WTC11 (cell line): ENCODE measurements around the gene POLR2E. TPM values are rescaled to one million over a fixed set of nuclear protein-coding genes. Genes with fewer than 3 reads are reported as not detected.

Experiments
- ATAC-seq: fragments of 200-7000 bp; cut with Tn5 transposase; 2 replicates; pipeline ENCODE4 v1.10.0; 2021; ENCODE audit warnings: mild to moderate bottlenecking, moderate library complexity
- CTCF ChIA-PET: fragments of 300-600 bp; sonication (Branson Sonifier 250); formaldehyde crosslinking; loops from one replicate; lab custom pipeline; 2021; ENCODE audit warnings: antibody characterized with exemption; lab: Charles Lee
- POLR2A ChIA-PET: fragments of 350-600 bp; sonication (Branson Sonifier 250); formaldehyde crosslinking; loops from one replicate; lab custom pipeline; 2021; ENCODE audit warnings: antibody characterized with exemption; lab: Charles Lee
- DNase-seq: peaks from one replicate; pipeline ENCODE4 v3.0.0; 2021; ENCODE audit warnings: low spot score
- H3K27ac Mint-ChIP-seq: 2 replicates; pipeline ENCODE4 v1.8.0; 2021; ENCODE audit warnings: mixed read lengths
- H3K27me3 Mint-ChIP-seq: 2 replicates; pipeline ENCODE4 v1.8.0; 2021; ENCODE audit warnings: low read depth, mild to moderate bottlenecking, moderate library complexity, mixed read lengths
- H3K36me3 Mint-ChIP-seq: 2 replicates; pipeline ENCODE4 v1.8.0; 2021; ENCODE audit warnings: mixed read lengths
- H3K4me1 Mint-ChIP-seq: 2 replicates; pipeline ENCODE4 v1.8.0; 2022; ENCODE audit warnings: mixed read lengths
- H3K4me3 Mint-ChIP-seq: 2 replicates; pipeline ENCODE4 v1.8.0; 2021; ENCODE audit warnings: mild to moderate bottlenecking, moderate library complexity, mixed read lengths
- H3K9me3 Mint-ChIP-seq: 2 replicates; pipeline ENCODE4 v1.8.0; 2021; ENCODE audit warnings: mixed read lengths
- CBFB ChIP-seq: sonication (generic); formaldehyde crosslinking; IDR thresholded peaks from 2 replicates; pipeline ENCODE4 v1.8.1; 2022; ENCODE audit warnings: mild to moderate bottlenecking, low read depth, missing genetic modification reagents
- CREM ChIP-seq: sonication (generic); formaldehyde crosslinking; IDR thresholded peaks from 2 replicates; pipeline ENCODE4 v1.8.1; 2022; ENCODE audit warnings: mild to moderate bottlenecking, missing genetic modification reagents, moderate library complexity
- EMX1 ChIP-seq: fragments of 250-450 bp; sonication (Bioruptor Pico); IDR thresholded peaks from 2 replicates; pipeline ENCODE4 v1.8.0; 2021; ENCODE audit warnings: mild to moderate bottlenecking
- ESRRA ChIP-seq: sonication (generic); formaldehyde crosslinking; IDR thresholded peaks from 2 replicates; pipeline ENCODE4 v1.8.1; 2022; ENCODE audit warnings: mild to moderate bottlenecking, missing genetic modification reagents, borderline replicate concordance
- GABPB1 ChIP-seq: sonication (generic); formaldehyde crosslinking; IDR thresholded peaks from 2 replicates; pipeline ENCODE4 v1.8.1; 2023; ENCODE audit warnings: mild to moderate bottlenecking, missing genetic modification reagents
- NFATC4 ChIP-seq: fragments of 250-450 bp; sonication (Bioruptor Pico); IDR thresholded peaks from 2 replicates; pipeline ENCODE4 v1.9.0; 2021; ENCODE audit warnings: mild to moderate bottlenecking
- NFE2L1 ChIP-seq: sonication (generic); formaldehyde crosslinking; IDR thresholded peaks from 2 replicates; pipeline ENCODE4 v1.8.1; 2023; ENCODE audit warnings: missing genetic modification reagents
- NFYB ChIP-seq: sonication (generic); formaldehyde crosslinking; conservative IDR thresholded peaks from 2 replicates; pipeline ENCODE4 v1.8.0; 2022; ENCODE audit warnings: low read depth, missing genetic modification reagents
- NR3C1 ChIP-seq: sonication (generic); formaldehyde crosslinking; conservative IDR thresholded peaks from 2 replicates; pipeline ENCODE4 v1.8.1; 2023; ENCODE audit warnings: low read depth, mild to moderate bottlenecking, missing genetic modification reagents
- RELA ChIP-seq: sonication (generic); formaldehyde crosslinking; IDR thresholded peaks from 2 replicates; pipeline ENCODE4 v1.8.1; 2022; ENCODE audit warnings: missing genetic modification reagents, mild to moderate bottlenecking, borderline replicate concordance
- SP1 ChIP-seq: sonication (generic); formaldehyde crosslinking; conservative IDR thresholded peaks from 2 replicates; pipeline ENCODE4 v1.8.1; 2022; ENCODE audit warnings: missing genetic modification reagents
- TEAD4 ChIP-seq: sonication (generic); formaldehyde crosslinking; IDR thresholded peaks from 2 replicates; pipeline ENCODE4 v1.8.0; 2022; ENCODE audit warnings: mild to moderate bottlenecking, missing genetic modification reagents
- ZBTB21 ChIP-seq: sonication (generic); formaldehyde crosslinking; IDR thresholded peaks from 2 replicates; pipeline ENCODE4 v1.8.1; 2023; ENCODE audit warnings: mild to moderate bottlenecking, missing genetic modification reagents, borderline replicate concordance
- ZNF121 ChIP-seq: sonication (generic); formaldehyde crosslinking; IDR thresholded peaks from 2 replicates; pipeline ENCODE4 v1.8.0; 2023; ENCODE audit warnings: missing genetic modification reagents
- ZNF396 ChIP-seq: fragments of 250-450 bp; sonication (Bioruptor Pico); IDR thresholded peaks from 2 replicates; pipeline ENCODE4 v1.8.0; 2021; ENCODE audit warnings: mild to moderate bottlenecking, moderate library complexity, borderline replicate concordance
- total RNA-seq: library from RNA; stranded (reverse); gene quantifications from 3 replicates; pipeline ENCODE4 v1.2.3, GENCODE V29; 2021
- TF ChIP-seq, protein P1 (sequence below): fragments of 250-450 bp; sonication (Bioruptor Pico); IDR thresholded peaks from 2 replicates; pipeline ENCODE4 v1.9.0; 2021; ENCODE audit warnings: mild to moderate bottlenecking, borderline replicate concordance
- TF ChIP-seq, protein P2 (sequence below): sonication (generic); formaldehyde crosslinking; IDR thresholded peaks from 2 replicates; pipeline ENCODE4 v1.8.0; 2023; ENCODE audit warnings: missing genetic modification reagents
- TF ChIP-seq, protein P3 (sequence below): sonication (generic); formaldehyde crosslinking; IDR thresholded peaks from 2 replicates; pipeline ENCODE4 v1.8.0; 2022; ENCODE audit warnings: mild to moderate bottlenecking, missing genetic modification reagents
- TF ChIP-seq, protein P4 (sequence below): fragments of 250-450 bp; sonication (Bioruptor Pico); IDR thresholded peaks from 2 replicates; pipeline ENCODE4 v1.9.0; 2021; ENCODE audit warnings: moderate library complexity, mild to moderate bottlenecking, inconsistent platforms, borderline replicate concordance
- TF ChIP-seq, protein P5 (sequence below): sonication (generic); formaldehyde crosslinking; IDR thresholded peaks from 2 replicates; pipeline ENCODE4 v1.8.0; 2022; ENCODE audit warnings: mild to moderate bottlenecking, missing genetic modification reagents
- TF ChIP-seq, protein P6 (sequence below): fragments of 250-450 bp; sonication (Bioruptor Pico); IDR thresholded peaks from 2 replicates; pipeline ENCODE4 v1.9.0; 2021; ENCODE audit warnings: mild to moderate bottlenecking

The POLR2E gene
- total RNA-seq, 1 experiment from 2014 or later, result 275 TPM

DNA sequence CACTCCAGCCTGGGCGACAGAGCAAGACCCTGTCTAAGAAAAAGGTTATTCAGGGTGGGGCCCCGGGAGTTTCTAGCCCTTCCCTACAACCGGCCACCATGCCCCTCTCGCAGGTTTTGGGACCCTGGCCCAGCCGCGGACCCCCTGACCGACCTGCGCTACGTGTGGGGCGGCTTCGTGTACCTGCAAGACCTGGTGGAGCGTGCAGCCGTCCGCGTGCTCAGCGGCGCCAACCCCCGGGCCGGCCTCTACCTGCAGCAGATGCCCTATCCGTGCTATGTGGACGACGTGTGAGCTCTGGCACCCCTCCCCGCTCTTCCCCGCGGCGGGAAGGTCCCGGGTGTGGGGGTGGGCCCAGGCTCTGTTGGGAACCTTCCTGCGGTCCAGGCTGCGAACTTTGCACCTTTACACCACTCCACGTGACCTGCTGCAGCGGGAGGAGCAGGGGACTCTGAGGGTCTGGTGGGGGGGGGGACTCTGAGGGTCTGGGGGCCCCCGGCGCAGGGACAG lies 49.0 kb downstream of the POLR2E start:
- ATAC-seq (no peak), DNase-seq (no peak)
- H3K27me3 Mint-ChIP-seq, result no peaks in the 10 kb centered on the region

DNA sequence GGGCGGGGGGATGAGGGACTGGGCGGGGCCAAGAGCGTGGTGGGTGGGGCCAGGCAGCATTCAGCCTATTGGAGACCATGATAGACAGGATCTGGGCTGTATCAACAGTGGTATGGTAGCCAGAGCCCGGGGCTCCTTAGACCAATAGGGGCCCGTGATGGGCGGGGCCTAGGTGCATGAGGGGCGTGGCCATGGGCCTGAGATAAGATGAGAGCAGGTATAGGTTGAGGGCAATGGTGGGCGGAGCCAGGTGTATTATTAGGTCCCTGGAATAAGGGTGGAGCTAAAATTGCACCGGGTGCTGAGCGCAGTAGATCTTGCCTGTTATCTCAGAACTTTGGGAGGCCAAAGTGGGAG lies 50.0 kb downstream of the POLR2E start:
- H3K4me3 Mint-ChIP-seq, result no peak overlapping the region
- H3K4me1 Mint-ChIP-seq, result peaks cover 5% of the 10 kb centered on the region; the same call in 1 of the 2 replicates
- ChIA-PET POLR2A (no interaction called here), CTCF (interaction anchor here (0.6 to 1.9 kb wide), 11 partner anchors 18 to 343 kb away, joined by 3 to 7 read pairs (median 5); partner anchors contain the start of genes ARHGAP45 and WDR18)
- TF ChIP-seq, protein P1, sequence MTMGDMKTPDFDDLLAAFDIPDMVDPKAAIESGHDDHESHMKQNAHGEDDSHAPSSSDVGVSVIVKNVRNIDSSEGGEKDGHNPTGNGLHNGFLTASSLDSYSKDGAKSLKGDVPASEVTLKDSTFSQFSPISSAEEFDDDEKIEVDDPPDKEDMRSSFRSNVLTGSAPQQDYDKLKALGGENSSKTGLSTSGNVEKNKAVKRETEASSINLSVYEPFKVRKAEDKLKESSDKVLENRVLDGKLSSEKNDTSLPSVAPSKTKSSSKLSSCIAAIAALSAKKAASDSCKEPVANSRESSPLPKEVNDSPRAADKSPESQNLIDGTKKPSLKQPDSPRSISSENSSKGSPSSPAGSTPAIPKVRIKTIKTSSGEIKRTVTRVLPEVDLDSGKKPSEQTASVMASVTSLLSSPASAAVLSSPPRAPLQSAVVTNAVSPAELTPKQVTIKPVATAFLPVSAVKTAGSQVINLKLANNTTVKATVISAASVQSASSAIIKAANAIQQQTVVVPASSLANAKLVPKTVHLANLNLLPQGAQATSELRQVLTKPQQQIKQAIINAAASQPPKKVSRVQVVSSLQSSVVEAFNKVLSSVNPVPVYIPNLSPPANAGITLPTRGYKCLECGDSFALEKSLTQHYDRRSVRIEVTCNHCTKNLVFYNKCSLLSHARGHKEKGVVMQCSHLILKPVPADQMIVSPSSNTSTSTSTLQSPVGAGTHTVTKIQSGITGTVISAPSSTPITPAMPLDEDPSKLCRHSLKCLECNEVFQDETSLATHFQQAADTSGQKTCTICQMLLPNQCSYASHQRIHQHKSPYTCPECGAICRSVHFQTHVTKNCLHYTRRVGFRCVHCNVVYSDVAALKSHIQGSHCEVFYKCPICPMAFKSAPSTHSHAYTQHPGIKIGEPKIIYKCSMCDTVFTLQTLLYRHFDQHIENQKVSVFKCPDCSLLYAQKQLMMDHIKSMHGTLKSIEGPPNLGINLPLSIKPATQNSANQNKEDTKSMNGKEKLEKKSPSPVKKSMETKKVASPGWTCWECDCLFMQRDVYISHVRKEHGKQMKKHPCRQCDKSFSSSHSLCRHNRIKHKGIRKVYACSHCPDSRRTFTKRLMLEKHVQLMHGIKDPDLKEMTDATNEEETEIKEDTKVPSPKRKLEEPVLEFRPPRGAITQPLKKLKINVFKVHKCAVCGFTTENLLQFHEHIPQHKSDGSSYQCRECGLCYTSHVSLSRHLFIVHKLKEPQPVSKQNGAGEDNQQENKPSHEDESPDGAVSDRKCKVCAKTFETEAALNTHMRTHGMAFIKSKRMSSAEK (CRISPR knock-in tag), result no peak
- TF ChIP-seq TEAD4 (CRISPR knock-in tag) (no peak), ZNF121 (CRISPR knock-in tag) (no peak), CREM (CRISPR knock-in tag) (no peak), SP1 (CRISPR knock-in tag) (peak; percentile 37; the same call in 1 of the 2 replicates), ZBTB21 (CRISPR knock-in tag) (no peak), NFYB (CRISPR knock-in tag) (peak; percentile 59)
- TF ChIP-seq, protein P2, sequence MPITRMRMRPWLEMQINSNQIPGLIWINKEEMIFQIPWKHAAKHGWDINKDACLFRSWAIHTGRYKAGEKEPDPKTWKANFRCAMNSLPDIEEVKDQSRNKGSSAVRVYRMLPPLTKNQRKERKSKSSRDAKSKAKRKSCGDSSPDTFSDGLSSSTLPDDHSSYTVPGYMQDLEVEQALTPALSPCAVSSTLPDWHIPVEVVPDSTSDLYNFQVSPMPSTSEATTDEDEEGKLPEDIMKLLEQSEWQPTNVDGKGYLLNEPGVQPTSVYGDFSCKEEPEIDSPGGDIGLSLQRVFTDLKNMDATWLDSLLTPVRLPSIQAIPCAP (CRISPR knock-in tag), result no peak
- H3K27ac Mint-ChIP-seq, result no peak overlapping the region
- H3K27me3 Mint-ChIP-seq, result no peaks in the 10 kb centered on the region
- no peaks in the 10 kb centered on the region for H3K9me3 Mint-ChIP-seq
- ATAC-seq (peak; percentile 72), DNase-seq (peak; percentile 99)
- peaks cover 3% of the 10 kb centered on the region; the same call in 1 of the 2 replicates for H3K36me3 Mint-ChIP-seq

More for the DNA sequence above, 49.0 kb downstream of the POLR2E start:
- ChIA-PET CTCF (interaction anchor here (1.1 to 3.2 kb wide), 6 partner anchors 20 to 127 kb away, joined by 3 to 17 read pairs (median 4); partner anchors contain the start of genes ARHGAP45 and WDR18), POLR2A (no interaction called here)
- no peaks in the 10 kb centered on the region for H3K4me1 Mint-ChIP-seq
- H3K27ac Mint-ChIP-seq, result no peak overlapping the region
- TF ChIP-seq NR3C1 (CRISPR knock-in tag) (no peak), ZNF396 (CRISPR knock-in tag) (no peak), GABPB1 (no peak), NFE2L1 (CRISPR knock-in tag) (no peak), CREM (CRISPR knock-in tag) (no peak), ESRRA (CRISPR knock-in tag) (no peak), NFATC4 (no peak), EMX1 (CRISPR knock-in tag) (no peak), CBFB (CRISPR knock-in tag) (no peak), RELA (CRISPR knock-in tag) (no peak)
- TF ChIP-seq, protein P3, sequence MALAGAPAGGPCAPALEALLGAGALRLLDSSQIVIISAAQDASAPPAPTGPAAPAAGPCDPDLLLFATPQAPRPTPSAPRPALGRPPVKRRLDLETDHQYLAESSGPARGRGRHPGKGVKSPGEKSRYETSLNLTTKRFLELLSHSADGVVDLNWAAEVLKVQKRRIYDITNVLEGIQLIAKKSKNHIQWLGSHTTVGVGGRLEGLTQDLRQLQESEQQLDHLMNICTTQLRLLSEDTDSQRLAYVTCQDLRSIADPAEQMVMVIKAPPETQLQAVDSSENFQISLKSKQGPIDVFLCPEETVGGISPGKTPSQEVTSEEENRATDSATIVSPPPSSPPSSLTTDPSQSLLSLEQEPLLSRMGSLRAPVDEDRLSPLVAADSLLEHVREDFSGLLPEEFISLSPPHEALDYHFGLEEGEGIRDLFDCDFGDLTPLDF, result no peak
- TF ChIP-seq, protein P4, sequence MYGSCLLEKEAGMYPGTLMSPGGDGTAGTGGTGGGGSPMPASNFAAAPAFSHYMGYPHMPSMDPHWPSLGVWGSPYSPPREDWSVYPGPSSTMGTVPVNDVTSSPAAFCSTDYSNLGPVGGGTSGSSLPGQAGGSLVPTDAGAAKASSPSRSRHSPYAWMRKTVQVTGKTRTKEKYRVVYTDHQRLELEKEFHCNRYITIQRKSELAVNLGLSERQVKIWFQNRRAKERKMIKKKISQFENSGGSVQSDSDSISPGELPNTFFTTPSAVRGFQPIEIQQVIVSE (CRISPR knock-in tag), result no peak
- TF ChIP-seq, protein P5, sequence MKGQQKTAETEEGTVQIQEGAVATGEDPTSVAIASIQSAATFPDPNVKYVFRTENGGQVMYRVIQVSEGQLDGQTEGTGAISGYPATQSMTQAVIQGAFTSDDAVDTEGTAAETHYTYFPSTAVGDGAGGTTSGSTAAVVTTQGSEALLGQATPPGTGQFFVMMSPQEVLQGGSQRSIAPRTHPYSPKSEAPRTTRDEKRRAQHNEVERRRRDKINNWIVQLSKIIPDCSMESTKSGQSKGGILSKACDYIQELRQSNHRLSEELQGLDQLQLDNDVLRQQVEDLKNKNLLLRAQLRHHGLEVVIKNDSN (CRISPR knock-in tag), result no peak
- TF ChIP-seq, protein P6, sequence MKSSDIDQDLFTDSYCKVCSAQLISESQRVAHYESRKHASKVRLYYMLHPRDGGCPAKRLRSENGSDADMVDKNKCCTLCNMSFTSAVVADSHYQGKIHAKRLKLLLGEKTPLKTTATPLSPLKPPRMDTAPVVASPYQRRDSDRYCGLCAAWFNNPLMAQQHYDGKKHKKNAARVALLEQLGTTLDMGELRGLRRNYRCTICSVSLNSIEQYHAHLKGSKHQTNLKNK (CRISPR knock-in tag), result no peak
- no peaks in the 10 kb centered on the region for H3K9me3 Mint-ChIP-seq
- no peak overlapping the region for H3K4me3 Mint-ChIP-seq
- H3K36me3 Mint-ChIP-seq, result peaks cover 3% of the 10 kb centered on the region; the same call in 1 of the 2 replicates
